Activated CD4-positive, alpha-beta T cell treated with anti-CD3 and anti-CD28 coated beads, Interleukin-10, Interleukin-2, amounts not matched to agents 100 ng/mL and 50 ng/mL, durations not matched to agents 16 hours and 8 hours (primary cell): ENCODE measurements around the gene TMEM175.

Experiments used
- DNase-seq: peaks from one replicate; pipeline ENCODE4 v3.0.0-alpha.2; 2020

TMEM175 gene

GRCh38 chr4:948101-948935 is 16.1 kb downstream of the TMEM175 start:
- DNase-seq: no peak

- no peak for DNase-seq
Observed at GRCh38 chr4:948936-949300, 16.7 kb downstream of the TMEM175 start.

GRCh38 chr4:949656-950055 is 17.4 kb downstream of the TMEM175 start:
- no peak for DNase-seq

GRCh38 chr4:950136-951020 is 18.1 kb downstream of the TMEM175 start:
- no peak for DNase-seq

- DNase-seq: no peak
Observed at GRCh38 chr4:951186-951585, 18.9 kb downstream of the TMEM175 start.

GRCh38 chr4:951594-952468 is 19.6 kb downstream of the TMEM175 start:
- DNase-seq: no peak

- DNase-seq: no peak
Observed at GRCh38 chr4:952881-953573, 20.8 kb downstream of the TMEM175 start.

GRCh38 chr4:953574-953915 is 21.3 kb downstream of the TMEM175 start:
- DNase-seq: no peak

- no peak for DNase-seq
Observed at GRCh38 chr4:954211-955020, 22.2 kb downstream of the TMEM175 start.

- no peak for DNase-seq
Observed at GRCh38 chr4:955161-955921, 23.1 kb downstream of the TMEM175 start.

GRCh38 chr4:955931-956381 is 23.7 kb downstream of the TMEM175 start:
- no peak for DNase-seq

- DNase-seq: no peak
Observed at GRCh38 chr4:956531-957230, 24.4 kb downstream of the TMEM175 start.

- no peak for DNase-seq
Observed at GRCh38 chr4:957231-957580, 24.9 kb downstream of the TMEM175 start.

GRCh38 chr4:957581-958313 is 25.5 kb downstream of the TMEM175 start:
- no peak for DNase-seq

- no peak for DNase-seq
Observed at GRCh38 chr4:958314-958665, 26.0 kb downstream of the TMEM175 start.

- DNase-seq: no peak
Observed at GRCh38 chr4:958696-959337, 26.6 kb downstream of the TMEM175 start.

- DNase-seq: no peak
Observed at GRCh38 chr4:959338-960139, 27.3 kb downstream of the TMEM175 start.

- DNase-seq: no peak
Observed at GRCh38 chr4:960140-960635, 27.9 kb downstream of the TMEM175 start.
